ENCODE data around the gene GARIN3.

DNA sequence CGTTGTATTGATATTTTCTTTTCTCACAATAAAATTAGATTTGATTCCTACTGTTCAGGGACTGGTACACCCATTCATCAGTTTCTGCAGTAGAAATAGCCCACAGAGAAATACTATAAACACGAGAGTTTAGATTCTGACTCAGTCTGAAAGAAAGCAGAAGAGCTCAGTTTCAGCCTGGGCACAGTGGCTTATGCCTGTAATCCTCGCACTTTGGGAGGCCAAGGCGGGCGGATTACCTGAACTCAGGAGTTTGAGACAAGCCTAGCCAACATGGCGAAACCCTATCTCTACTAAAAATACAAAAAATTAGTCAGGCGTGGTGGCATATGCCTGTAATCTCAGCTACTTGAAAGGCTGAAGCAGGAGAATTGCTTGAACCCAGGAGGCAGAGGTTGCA, 23.2 kb upstream of the GARIN3 start:
- TF ChIP-seq POLR2A (IDR thresholded peaks at IDR 0.05; ENCODE audit: low read length) (no peak), GATA1 (IDR thresholded peaks at IDR 0.05; ENCODE audit: low read depth, low read length) (no peak)

Data from erythroblast (primary cell).